ENCODE measurements around the gene NUP35.
"Not testable (repeated sequence)": the region's sequence is repeated elsewhere in the genome, so short reads cannot be mapped to it uniquely, and the experiment has no call there.

NUP35 gene

DNA sequence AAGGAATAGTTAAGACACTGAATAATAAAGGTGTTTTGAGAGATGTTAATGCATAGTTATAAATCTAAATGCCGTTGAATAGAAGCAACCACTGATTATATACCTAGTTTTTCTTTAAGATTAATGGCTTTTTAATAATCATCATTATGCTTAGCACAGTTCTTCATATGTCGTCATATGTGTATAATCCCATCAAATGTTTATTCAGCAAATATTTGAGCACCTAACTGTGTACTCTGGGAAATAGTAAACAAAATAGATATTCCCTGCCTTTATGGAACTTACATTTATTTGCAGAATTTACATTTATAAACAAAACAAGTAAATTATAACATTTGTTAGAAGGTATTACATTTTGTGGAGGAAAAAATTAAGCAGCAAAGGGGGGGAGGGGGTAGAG lies 9.8 kb downstream of the NUP35 start:
- DNase-seq (ENCODE audit: low read depth, low spot score), result no peak

DNA sequence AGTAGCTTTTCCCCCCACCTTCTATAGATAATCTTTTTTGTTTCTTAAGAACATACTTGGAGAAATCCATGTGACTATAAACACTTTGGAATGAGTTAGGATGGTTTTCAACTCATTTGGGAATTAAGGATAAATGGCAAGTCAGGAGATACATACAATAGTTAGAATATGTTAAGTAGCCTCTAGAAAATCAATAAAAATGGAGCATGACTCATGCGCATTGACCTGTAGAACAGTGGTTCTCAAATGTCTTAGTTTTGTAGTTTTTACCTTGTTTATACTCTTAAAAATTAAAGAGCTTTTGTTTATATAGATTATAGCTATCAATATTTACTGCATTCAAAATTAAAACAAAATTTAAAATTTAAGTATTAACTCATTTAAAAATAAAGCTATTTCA lies 24.7 kb downstream of the NUP35 start:
- DNase-seq (ENCODE audit: low read depth, low spot score), result no peak

DNA sequence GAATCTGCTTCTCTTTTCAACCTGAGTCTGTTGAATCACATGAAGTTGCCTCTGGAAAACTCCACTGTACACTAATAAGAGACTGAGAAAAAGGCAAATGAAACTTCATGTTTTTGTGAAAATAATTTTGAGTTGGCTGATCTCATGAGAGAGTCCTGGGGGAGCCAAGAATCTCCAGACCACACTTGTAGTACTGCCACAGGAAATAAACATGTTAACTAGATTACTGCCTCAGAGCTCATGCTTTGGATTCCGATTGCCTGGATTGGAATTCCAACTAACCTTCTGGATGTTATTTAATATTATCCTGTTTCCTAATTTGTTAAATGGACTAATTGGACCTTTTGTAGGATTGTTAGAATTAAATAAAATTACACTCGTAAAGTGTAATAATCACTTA lies 25.2 kb downstream of the NUP35 start:
- no peak for DNase-seq (ENCODE audit: low read depth, low spot score)

DNA sequence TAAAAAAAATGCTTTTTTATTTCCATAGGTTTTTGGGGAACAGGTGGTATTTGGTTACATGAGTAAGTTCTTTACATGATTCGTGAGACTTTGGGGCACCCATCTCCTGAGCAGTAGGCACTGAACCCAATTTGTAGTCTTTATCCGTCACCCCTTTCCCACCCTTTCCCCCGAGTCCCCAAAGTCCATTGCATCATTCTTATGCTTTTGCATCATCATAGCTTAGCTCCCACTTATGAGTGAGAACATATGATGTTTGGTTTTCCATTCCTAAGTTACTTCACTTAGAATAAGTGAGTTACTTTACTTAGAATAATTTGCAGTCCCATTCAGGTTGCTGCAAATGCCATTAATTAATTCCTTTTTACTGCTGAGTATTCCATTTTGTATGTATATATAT lies 28.0 kb downstream of the NUP35 start:
- DNase-seq (ENCODE audit: low read depth, low spot score), result not testable (repeated sequence)

DNA sequence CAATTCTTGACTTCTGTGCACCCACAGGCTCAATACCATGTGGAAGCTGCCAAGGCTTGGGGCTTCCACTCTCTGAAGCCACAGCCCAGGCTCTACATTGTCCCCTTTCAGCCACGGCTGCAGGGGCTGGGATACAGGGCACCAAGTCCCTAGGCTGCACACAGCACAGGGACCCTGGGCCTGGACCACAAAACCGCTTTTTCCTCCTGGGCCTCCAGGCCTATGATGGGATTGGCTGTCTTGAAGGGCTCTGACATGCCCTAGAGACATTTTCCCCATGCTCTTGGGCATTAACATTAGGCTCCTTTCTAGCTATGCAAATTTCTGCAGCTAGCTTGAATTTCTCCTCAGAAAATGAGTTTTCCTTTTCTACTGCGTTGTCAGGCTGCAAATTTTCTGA lies 29.7 kb downstream of the NUP35 start:
- DNase-seq (ENCODE audit: low read depth, low spot score), result no peak

DNA sequence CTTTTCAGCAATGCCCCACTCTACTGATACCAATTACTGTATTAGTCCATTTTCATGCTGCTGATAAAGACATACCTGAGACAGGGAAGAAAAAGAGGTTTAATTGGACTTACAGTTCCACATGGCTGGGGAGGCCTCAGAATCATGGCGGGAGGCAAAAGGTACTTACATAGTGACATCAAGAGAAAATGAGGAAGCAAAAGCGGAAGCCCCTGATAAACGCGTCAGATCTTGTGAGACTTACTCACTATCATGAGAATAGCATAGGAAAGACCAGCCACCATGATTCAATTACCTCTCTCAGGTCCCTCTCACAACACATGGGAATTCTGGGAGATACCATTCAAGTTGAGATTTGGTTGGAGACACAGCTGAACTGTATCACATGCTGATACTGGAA lies 30.5 kb downstream of the NUP35 start:
- DNase-seq (ENCODE audit: low read depth, low spot score), result not testable (repeated sequence)

DNA sequence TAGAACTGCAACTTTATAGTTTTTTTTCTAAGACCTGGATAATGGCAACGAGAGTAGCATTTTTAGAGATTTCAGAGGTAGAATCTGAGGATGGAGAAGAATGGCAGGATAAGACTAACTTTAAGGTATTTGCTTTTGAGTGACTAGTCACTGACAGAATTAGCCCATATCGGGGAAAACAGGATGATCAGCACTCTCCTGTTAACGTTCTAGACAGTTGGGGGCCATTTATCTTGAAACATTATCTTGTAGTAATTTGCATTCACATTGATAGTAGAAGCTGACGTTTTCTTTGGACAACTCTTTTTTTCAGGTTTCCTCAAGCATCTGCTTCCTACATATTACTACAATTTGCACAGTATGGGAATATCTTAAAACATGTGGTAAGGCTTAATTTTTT lies 32.9 kb downstream of the NUP35 start:
- no peak for DNase-seq (ENCODE audit: low read depth, low spot score)

DNA sequence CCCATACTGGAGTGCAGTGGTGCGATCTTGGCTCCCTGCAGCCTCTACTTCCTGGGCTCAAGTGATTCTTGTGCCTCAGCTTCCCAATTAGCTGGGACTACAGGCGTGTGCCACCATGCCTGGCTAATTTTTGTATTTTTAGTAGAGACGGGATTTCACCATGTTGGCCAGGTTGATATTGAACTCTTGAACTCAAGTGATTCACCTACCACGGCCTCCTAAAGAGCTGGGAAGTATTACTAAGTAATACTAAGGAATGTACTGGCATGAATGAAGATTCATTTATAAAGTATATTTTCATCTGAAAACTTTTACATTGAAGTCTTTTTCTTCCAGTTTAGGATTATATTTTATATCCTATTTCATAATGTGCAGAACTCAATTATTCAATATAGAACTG lies 38.1 kb downstream of the NUP35 start:
- DNase-seq (ENCODE audit: low read depth, low spot score), result no peak

DNA sequence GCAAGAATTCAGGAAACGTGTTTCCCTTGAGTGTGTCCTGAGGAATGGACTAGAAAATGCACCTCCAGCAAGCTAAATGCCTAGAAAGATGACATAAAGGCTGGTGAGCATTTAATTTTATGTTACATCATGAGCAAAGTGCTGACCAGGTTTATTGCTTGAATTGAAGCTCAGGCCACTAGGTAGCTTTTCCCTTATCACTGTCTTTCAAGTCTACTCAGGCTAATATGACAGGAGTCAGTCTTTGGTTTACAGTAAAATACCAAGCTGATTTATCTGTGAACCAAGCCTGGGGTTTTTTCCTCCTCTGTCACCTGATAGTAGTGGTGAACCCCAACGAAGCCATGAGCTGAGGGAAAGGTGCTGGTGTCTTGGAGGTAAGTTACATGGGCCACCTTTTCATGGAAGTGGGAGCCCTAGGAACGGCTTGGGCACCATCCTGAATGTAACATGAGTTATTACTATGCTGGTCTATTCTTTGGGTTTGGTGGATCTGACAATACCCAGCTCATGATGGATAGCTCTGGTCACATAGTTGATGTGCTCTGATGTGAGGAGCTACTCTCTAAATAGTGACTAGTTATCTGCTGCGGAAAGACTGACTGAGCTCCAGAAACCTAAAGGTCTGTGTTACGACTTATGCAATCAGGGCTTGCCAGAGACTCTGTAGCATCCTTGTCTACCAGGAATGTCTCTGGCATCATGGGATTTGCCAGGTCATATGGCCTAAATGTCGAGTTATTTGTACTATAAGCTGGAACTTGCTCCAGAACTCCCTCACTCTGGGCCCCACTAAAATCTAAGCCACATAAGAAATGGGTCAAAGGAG lies 39.8 kb downstream of the NUP35 start:
- DNase-seq (ENCODE audit: low read depth, low spot score), result no peak

DNA sequence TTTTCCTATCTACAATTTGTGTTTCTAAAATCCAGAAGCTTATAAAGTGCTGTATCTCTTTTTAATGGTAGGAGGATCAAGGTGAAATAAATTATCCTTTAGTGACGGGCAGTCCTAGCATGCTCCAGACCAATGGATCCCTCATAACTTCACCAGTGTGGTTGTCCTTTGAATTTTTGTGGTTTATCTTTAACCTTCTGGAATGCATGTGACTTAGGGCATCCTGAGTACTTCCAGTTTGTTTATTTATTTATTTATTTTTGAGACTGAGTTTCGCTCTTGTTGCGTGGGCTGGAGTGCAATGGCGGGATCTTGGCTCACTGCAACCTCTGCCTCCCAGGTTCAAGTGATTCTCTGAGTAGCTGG lies 40.4 kb downstream of the NUP35 start:
- no peak for DNase-seq (ENCODE audit: low read depth, low spot score)

DNA sequence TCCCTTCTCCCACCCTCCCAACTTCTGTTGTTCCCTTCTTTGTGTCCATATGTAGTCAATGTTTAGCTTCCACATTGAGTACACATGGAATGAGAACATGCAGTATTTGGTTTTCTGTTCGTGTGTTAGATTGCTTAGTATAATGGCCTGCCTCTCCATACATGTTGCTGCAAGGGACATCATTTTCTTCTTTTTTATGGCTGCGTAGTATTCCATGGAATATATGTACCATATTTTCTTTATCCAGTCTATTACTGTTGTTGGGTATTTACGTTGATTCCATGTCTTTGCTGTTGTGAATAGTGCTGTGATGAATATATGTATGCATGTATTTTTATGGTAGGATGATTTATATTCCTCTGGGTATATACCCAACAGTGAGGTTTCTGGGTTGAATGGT lies 42.0 kb downstream of the NUP35 start:
- DNase-seq (ENCODE audit: low read depth, low spot score), result no peak

DNA sequence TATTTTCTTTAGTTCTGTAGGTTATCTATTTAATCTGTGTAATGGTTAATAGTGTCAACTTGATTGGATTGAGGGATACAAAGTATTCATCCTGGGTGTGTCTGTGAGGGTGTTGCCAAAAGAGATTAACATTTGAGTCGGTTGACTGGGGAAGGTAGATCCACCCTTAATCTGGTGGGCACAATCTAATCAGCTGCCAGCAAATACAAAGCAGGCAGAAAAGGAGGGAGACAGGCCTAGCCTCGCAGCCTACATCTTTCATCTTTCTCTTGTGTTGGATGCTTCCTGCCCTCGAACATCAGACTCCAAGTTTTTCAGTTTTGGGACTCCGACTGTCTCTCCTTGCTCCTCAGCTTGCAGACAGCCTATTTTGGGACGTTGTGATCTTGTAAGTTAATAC lies 42.7 kb downstream of the NUP35 start:
- DNase-seq (ENCODE audit: low read depth, low spot score), result not testable (repeated sequence)

DNA sequence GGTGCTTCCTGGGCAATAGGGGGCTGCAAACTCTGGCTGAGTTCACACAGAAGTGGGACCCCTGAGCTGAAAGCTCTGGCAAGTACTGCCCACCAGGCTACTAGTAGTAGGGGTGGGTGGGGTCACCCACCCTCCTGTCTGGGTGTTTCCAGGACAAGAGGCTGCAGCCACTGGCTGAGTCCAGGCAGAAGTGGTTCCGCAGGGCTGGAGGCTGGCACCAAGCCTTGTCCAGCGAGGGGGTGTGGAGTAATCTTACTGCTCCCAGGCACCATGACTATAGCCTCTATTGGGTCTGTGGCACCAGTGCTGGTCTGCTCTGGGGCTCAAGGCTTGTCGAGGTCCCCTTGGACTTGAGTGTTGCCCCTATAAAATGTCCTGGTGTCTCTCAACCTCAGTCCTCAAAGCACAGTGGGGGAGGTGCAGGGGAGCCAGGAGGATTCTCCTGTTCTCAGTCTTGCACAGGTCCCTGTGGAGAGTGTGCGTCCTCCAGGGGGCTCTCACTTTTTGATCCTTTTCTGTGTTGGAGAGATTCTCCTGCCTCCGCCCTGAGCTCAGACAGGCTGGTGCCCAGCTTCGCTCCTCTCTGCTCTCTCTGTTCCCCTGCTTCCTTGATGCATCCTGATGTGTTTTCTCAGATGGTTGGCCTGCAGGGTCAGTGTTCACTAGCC lies 48.1 kb downstream of the NUP35 start:
- DNase-seq (ENCODE audit: low read depth, low spot score), result no peak

DNA sequence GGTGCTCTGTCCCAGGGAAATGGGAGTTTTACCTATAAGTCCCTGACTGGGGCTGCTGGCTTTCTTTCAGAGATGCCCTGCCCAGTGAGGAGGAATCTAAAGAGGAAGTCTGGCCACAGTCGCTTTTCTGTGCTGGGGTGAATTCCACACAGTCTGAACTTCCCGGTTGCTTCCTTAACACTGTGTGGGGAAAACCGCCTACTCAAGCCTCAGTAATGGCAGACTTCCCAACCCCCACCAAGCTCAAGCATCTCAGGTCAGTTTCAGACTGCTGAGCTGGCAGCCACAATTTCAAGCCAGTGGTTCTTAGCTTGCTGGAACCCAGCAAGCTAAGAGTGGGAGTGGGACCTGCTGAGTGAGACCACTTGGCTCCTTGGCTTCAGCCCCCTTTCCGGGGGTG lies 54.9 kb downstream of the NUP35 start:
- DNase-seq (ENCODE audit: low read depth, low spot score), result no peak

DNA sequence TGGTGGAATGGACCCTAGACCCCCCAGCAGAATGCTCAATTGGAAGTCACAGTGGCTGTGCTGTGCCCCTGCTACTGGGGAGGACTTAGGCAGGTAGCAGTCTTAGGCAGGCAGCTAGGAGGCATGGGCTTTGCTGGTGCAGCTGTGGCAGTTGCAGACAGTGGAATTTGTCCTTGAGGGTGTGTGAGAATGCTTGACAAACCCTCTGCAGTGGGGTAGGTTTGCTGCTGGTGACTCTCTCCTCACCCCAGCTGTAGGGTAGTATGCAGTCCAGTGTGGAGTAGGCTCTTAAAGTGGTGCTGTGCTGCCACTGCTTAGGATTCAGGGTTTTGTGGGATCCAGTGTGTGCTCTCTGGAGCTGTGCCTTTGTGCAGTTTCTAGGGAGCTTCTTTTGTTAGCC lies 61.3 kb downstream of the NUP35 start:
- DNase-seq (ENCODE audit: low read depth, low spot score), result no peak

DNA sequence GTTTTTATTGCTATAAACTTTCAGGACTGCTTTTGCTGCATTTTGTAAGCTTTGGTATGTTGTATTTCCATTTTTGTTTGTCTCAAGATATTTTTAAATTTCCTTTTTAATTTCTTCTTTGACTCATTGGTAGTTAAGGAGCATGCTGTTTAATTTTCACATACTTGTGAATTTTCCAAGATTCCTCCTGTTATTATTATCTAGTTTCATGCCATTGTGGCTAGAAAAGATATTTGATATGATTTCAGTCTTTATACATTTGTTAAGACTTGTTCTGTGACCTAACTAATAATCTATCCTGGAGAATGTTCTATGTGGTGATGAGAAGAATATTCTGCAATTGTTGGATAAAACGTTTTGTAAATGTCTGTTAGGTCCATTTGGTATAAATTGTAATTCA lies 62.1 kb downstream of the NUP35 start:
- no peak for DNase-seq (ENCODE audit: low read depth, low spot score)

DNA sequence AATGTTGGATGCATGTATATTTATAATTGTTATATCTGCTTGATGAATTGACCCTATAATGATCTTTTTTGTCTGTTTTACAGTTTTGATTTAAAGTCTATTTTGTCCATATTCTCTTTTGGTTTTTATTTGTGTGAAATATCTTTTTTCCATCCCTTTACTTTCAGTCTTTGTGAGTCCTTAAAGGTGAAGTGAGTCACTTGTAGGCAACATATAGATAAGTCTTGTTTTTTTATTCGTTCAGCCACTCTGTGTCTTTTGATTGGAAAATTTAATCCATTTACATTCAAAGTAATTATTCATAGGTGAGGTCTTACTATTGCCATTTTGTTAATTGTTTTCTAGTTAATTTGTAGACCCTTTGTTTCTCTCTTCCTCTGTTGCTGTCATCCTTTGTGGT lies 62.5 kb downstream of the NUP35 start:
- DNase-seq (ENCODE audit: low read depth, low spot score), result no peak

DNA sequence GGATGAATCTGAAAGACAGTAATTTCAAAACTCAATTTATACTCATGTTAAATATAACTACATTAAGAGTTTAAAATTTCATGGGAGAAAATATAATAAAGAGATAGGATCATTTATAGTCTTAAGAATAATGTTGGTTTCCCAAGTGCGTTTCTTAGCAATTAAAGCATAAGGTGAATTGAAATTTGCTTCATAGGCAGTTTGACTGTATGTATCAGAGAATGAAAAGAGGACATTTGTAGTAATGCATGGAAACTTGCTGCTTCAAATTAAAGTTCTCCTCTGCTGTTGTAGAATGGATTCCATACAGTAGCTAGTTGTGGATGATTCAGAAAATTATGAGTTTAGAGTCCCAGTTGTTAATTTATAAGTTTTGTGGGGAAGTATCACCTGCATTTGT lies 68.1 kb downstream of the NUP35 start:
- no peak for DNase-seq (ENCODE audit: low read depth, low spot score)

DNA sequence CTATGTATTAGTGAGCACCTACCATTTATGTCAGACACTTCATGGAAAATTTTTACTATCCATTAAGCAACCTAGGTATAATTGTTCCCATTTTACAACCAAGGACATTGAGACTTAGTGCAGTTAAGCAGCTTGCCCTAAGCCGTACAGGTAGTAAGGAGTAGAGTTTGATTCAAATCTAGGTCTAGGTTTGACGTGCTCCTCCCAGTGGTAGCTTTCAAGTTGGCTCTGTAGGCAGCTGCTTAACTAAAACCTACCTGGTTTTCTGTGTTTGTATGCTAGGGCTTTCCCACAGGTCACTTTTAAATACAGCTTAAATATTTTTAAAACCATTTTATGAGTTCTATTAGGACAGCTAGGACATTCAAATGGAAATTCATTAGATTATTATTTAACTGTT lies 69.7 kb downstream of the NUP35 start:
- no peak for DNase-seq (ENCODE audit: low read depth, low spot score)

DNA sequence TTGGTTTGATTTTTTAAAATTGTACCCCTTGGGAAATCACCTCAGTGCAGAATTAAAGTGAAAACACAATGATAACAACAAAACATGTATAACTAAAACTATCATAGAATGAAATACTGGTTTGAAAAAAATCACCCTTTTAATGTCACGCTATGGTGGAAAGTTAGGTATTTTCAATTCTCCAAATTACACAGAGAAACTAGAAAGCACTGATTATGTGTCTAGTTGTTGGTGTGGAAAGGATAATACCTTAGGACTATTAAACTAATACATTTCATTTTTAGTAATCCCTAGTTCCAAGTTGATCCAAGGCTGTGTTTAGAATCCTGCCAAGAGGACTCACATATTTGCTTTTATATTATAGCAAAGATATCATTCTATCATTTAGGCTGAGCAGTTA lies 71.2 kb downstream of the NUP35 start:
- no peak for DNase-seq (ENCODE audit: low read depth, low spot score)

DNA sequence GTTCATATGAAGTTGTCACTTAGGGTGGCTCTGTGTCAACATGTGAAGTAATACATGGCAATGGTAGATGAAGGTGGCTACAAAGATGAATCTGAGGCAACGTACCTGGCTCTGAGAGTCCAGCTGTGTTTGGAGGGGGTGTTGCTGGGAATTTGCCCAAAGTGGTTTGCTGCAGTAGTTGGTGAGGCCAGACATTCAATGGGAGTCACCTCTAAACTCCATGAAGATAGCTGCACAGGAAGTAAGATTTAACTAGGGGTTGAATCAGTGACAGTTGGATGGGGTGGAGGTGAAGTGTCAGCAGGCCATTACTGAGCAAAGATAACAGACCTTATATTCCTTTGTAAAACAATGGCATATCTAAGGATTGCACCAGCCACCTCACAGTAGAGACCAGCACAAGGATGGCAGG lies 71.8 kb downstream of the NUP35 start:
- no peak for DNase-seq (ENCODE audit: low read depth, low spot score)

DNA sequence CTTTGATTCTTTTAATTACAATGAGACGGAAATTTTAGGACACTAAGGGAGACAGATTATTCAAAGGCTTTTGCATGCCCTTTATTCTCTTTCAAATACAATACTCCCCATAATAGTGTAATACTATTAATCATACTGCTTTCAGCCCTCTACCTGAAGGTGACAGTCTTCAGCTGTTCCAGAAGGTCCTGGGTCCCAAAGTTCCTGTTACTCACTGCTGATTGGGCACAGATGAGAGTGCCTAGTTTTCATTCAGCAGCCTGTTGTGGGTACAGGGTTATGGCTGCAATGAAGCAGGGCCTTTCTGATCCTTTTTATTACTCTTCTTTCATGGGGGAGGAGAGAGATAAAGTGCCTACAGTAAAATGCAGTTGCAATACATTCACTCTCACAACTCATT lies 80.2 kb downstream of the NUP35 start:
- DNase-seq (ENCODE audit: low read depth, low spot score), result no peak

DNA sequence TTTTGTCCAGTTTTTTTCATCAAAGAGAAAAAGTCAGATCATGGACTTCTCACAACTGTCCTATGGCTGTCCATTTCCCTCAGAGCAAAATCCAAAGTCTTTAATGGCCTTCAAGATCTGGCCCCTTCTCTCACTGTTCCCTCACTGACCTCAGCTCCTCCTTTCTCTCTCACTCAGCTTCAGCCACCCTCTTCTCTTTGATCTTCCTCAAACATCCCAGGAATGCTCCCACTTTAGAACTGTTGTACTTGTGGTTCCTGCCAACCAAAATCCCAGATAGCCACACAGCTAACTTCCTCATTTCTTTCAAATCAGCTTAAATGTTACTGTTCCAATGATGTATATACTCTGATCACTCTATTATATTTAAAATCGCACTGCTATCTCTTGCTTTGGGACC lies 82.9 kb downstream of the NUP35 start:
- no peak for DNase-seq (ENCODE audit: low read depth, low spot score)
